Nephron progenitor cell (in vitro differentiated cells): Measurements from ENCODE around the gene C2CD4C.

Experiments used
- DNase-seq: peaks from one replicate; pipeline ENCODE4 v3.0.0; 2021
- H3K27ac Mint-ChIP-seq: 2 replicates; pipeline ENCODE4 v1.8.0; 2021; ENCODE audit warnings: mild to moderate bottlenecking, moderate library complexity, mixed read lengths
- H3K27me3 Mint-ChIP-seq: 2 replicates; pipeline ENCODE4 v1.8.0; 2021; ENCODE audit warnings: mild to moderate bottlenecking, low read depth, mixed read lengths; ENCODE audit not compliant: poor library complexity
- H3K36me3 Mint-ChIP-seq: 2 replicates; pipeline ENCODE4 v1.8.0; 2021; ENCODE audit warnings: low read depth, mixed read lengths
- H3K4me1 Mint-ChIP-seq: 2 replicates; pipeline ENCODE4 v1.8.0; 2021; ENCODE audit warnings: mixed read lengths
- H3K4me3 Mint-ChIP-seq: 2 replicates; pipeline ENCODE4 v1.8.0; 2021; ENCODE audit warnings: mild to moderate bottlenecking, moderate library complexity, mixed read lengths
- H3K9me3 Mint-ChIP-seq: 2 replicates; pipeline ENCODE4 v1.8.0; 2021; ENCODE audit warnings: mild to moderate bottlenecking, moderate library complexity, mixed read lengths
- CTCF ChIP-seq: fragments of 200-600 bp; sonication (generic); IDR thresholded peaks from 2 replicates; pipeline ENCODE4 v1.5.0; 2021; ENCODE audit warnings: antibody characterized with exemption

C2CD4C gene

GRCh38 chr19:391726-392374 is 17.1 kb downstream of the C2CD4C start:
- no peak for DNase-seq
- H3K9me3 Mint-ChIP-seq, result peaks cover 43% of the 10 kb centered on the region
- no peak overlapping the region for H3K27ac Mint-ChIP-seq
- H3K27me3 Mint-ChIP-seq, result peaks cover 11% of the 10 kb centered on the region
- peaks cover 25% of the 10 kb centered on the region for H3K4me1 Mint-ChIP-seq
- TF ChIP-seq CTCF, result no peak
- H3K4me3 Mint-ChIP-seq, result no peak overlapping the region
- H3K36me3 Mint-ChIP-seq, result peaks cover 2% of the 10 kb centered on the region

GRCh38 chr19:391207-391557 is 17.8 kb downstream of the C2CD4C start:
- DNase-seq, result no peak
- Mint-ChIP-seq H3K27ac (no peak overlapping the region), H3K4me1 (peaks cover 29% of the 10 kb centered on the region), H3K36me3 (no peaks in the 10 kb centered on the region), H3K4me3 (no peak overlapping the region), H3K9me3 (peaks cover 39% of the 10 kb centered on the region), H3K27me3 (peaks cover 14% of the 10 kb centered on the region)
- no peak for TF ChIP-seq CTCF

GRCh38 chr19:390386-391206 is 18.4 kb downstream of the C2CD4C start:
- DNase-seq, result no peak
- H3K4me3 Mint-ChIP-seq, result no peak overlapping the region
- TF ChIP-seq CTCF, result no peak
- peaks cover 19% of the 10 kb centered on the region for H3K27me3 Mint-ChIP-seq
- H3K4me1 Mint-ChIP-seq, result peaks cover 32% of the 10 kb centered on the region
- no peaks in the 10 kb centered on the region for H3K36me3 Mint-ChIP-seq
- H3K9me3 Mint-ChIP-seq, result peaks cover 33% of the 10 kb centered on the region
- H3K27ac Mint-ChIP-seq, result no peak overlapping the region

GRCh38 chr19:389935-390289 is 19.0 kb downstream of the C2CD4C start:
- Mint-ChIP-seq H3K27ac (no peak overlapping the region), H3K4me3 (no peak overlapping the region), H3K9me3 (peaks cover 26% of the 10 kb centered on the region), H3K27me3 (peaks cover 17% of the 10 kb centered on the region), H3K36me3 (no peaks in the 10 kb centered on the region), H3K4me1 (peaks cover 37% of the 10 kb centered on the region)
- no peak for TF ChIP-seq CTCF
- DNase-seq, result no peak

GRCh38 chr19:389255-389934 is 19.6 kb downstream of the C2CD4C start:
- Mint-ChIP-seq H3K27ac (no peak overlapping the region), H3K27me3 (peaks cover 17% of the 10 kb centered on the region), H3K36me3 (no peaks in the 10 kb centered on the region), H3K4me3 (no peak overlapping the region), H3K4me1 (peaks cover 42% of the 10 kb centered on the region), H3K9me3 (peaks cover 23% of the 10 kb centered on the region)
- no peak for DNase-seq
- TF ChIP-seq CTCF, result no peak
